ENCODE measurements around the gene PAPSS2.

GRCh38 chr10:87640043-87640442, 19.6 kb upstream of the PAPSS2 start:
- TF ChIP-seq CTCF (IDR thresholded peaks at IDR 0.05; ENCODE audit: extremely low read depth in 1 of 2, insufficient read depth in 1 of 2, low read depth in 1 of 2, low read length in 2 of 2) (no peak), POLR2AphosphoS5 (IDR thresholded peaks at IDR 0.05; ENCODE audit: insufficient read depth, low read depth, low read length) (no peak), EZH2 (IDR thresholded peaks at IDR 0.05; ENCODE audit: borderline replicate concordance, low read depth, low read length, severe bottlenecking) (no peak), POLR2A (IDR thresholded peaks at IDR 0.05; ENCODE audit: low read depth, low read length) (no peak), MAX (IDR thresholded peaks at IDR 0.05; ENCODE audit: insufficient read depth, insufficient read length) (no peak), FOS (IDR thresholded peaks at IDR 0.05; ENCODE audit: borderline replicate concordance, insufficient read depth, low read length) (no peak), MYC (IDR thresholded peaks at IDR 0.05; ENCODE audit: low read depth, low read length) (no peak), GATA2 (IDR thresholded peaks at IDR 0.05; ENCODE audit: insufficient read depth, insufficient read length, low read depth, low read length) (no peak), JUN (IDR thresholded peaks at IDR 0.05; ENCODE audit: borderline replicate concordance, insufficient read depth, insufficient read length, low read depth) (no peak)

Measured in endothelial cell of umbilical vein (primary cell).